GM23338 (cell line): ENCODE data around the gene IQGAP2. TPM values are rescaled to one million over a fixed set of nuclear protein-coding genes. Genes with fewer than 3 reads are reported as not detected.

ENCODE experiments used
- ATAC-seq: fragments of 200-7000 bp; cut with Tn5 transposase; 3 replicates; pipeline ENCODE4 v1.9.1; 2020
- DNase-seq: peaks from one replicate; pipeline ENCODE4 v3.0.0-alpha.2; 2015; ENCODE audit warnings: low spot score
- H2AFZ ChIP-seq: fragments of 200-600 bp; sonication (generic); 2 replicates; pipeline ENCODE4 v1.8.0; 2016; ENCODE audit warnings: antibody characterized with exemption, mild to moderate bottlenecking, moderate library complexity
- H3F3A ChIP-seq: fragments of 200-600 bp; sonication (generic); replicated peaks from 2 replicates; pipeline ENCODE4 v1.8.0; 2017; ENCODE audit warnings: antibody characterized with exemption, mixed run types, low read depth
- H3K27ac ChIP-seq: fragments of 200-600 bp; sonication (generic); 2 replicates; pipeline ENCODE4 v1.6.1; 2016; ENCODE audit warnings: low read depth
- H3K27me3 ChIP-seq: fragments of 200-600 bp; sonication (generic); 2 replicates; pipeline ENCODE4 v1.8.0; 2016; ENCODE audit warnings: mild to moderate bottlenecking, mixed run types, moderate library complexity; ENCODE audit not compliant: insufficient read depth
- H3K36me3 ChIP-seq: fragments of 200-600 bp; sonication (generic); 2 replicates; pipeline ENCODE4 v1.8.0; 2016; ENCODE audit warnings: mild to moderate bottlenecking; ENCODE audit not compliant: insufficient read depth
- H3K4me1 ChIP-seq: fragments of 200-600 bp; sonication (generic); 2 replicates; pipeline ENCODE4 v1.8.0; 2016; ENCODE audit warnings: mild to moderate bottlenecking, moderate library complexity; ENCODE audit not compliant: insufficient read depth
- H3K4me2 ChIP-seq: fragments of 200-600 bp; sonication (generic); 2 replicates; pipeline ENCODE4 v1.7.1; 2017; ENCODE audit warnings: mixed run types
- H3K4me3 ChIP-seq: fragments of 200-600 bp; sonication (generic); 2 replicates; pipeline ENCODE4 v1.6.1; 2016; ENCODE audit warnings: mixed run types
- H3K79me2 ChIP-seq: fragments of 200-600 bp; sonication (generic); replicated peaks from 2 replicates; pipeline ENCODE4 v1.8.0; 2017; ENCODE audit warnings: mild to moderate bottlenecking; ENCODE audit not compliant: insufficient read depth
- H3K9me2 ChIP-seq: fragments of 200-600 bp; sonication (generic); 2 replicates; pipeline ENCODE4 v1.8.0; 2017; ENCODE audit not compliant: insufficient read depth
- H4K20me1 ChIP-seq: fragments of 200-600 bp; sonication (generic); replicated peaks from 2 replicates; pipeline ENCODE4 v1.8.0; 2017; ENCODE audit warnings: mild to moderate bottlenecking; ENCODE audit not compliant: insufficient read depth
- H3K27ac Mint-ChIP-seq: 2 replicates; pipeline ENCODE4 v1.8.0; 2020; ENCODE audit warnings: inconsistent platforms, mild to moderate bottlenecking, moderate library complexity, mixed read lengths
- H3K27me3 Mint-ChIP-seq: 3 replicates; pipeline ENCODE4 v1.8.0; 2022; ENCODE audit warnings: low read depth, mild to moderate bottlenecking, moderate library complexity, mixed read lengths, inconsistent platforms; ENCODE audit not compliant: insufficient read depth, poor library complexity
- H3K36me3 Mint-ChIP-seq: 3 replicates; pipeline ENCODE4 v1.8.0; 2021; ENCODE audit warnings: low read depth, mild to moderate bottlenecking, inconsistent platforms, moderate library complexity, mixed read lengths
- H3K4me1 Mint-ChIP-seq: 3 replicates; pipeline ENCODE4 v1.8.0; 2020; ENCODE audit warnings: mild to moderate bottlenecking, inconsistent platforms, mixed read lengths
- H3K4me3 Mint-ChIP-seq: 3 replicates; pipeline ENCODE4 v1.8.0; 2021; ENCODE audit warnings: moderate library complexity, mild to moderate bottlenecking, inconsistent platforms, mixed read lengths
- H3K9me3 Mint-ChIP-seq: 3 replicates; pipeline ENCODE4 v1.8.0; 2020; ENCODE audit warnings: moderate library complexity, mild to moderate bottlenecking, inconsistent platforms, mixed read lengths
- CREB1 ChIP-seq: fragments of 250-450 bp; sonication (Bioruptor Pico); IDR thresholded peaks from 2 replicates; pipeline ENCODE4 v1.5.0; 2020; ENCODE audit warnings: low read depth, mild to moderate bottlenecking, moderate library complexity
- ETS1 ChIP-seq: IDR thresholded peaks from 2 replicates; pipeline ENCODE4 v1.6.1; 2016; ENCODE audit warnings: antibody characterized with exemption
- EZH2 ChIP-seq: fragments of 200-600 bp; sonication (generic); IDR thresholded peaks from one replicate; pipeline ENCODE4 v1.8.0; 2017; ENCODE audit warnings: antibody characterized with exemption, mild to moderate bottlenecking, low read depth; ENCODE audit not compliant: unreplicated experiment
- EZH2phosphoT487 ChIP-seq: fragments of 200-600 bp; sonication (generic); IDR thresholded peaks from one replicate; pipeline ENCODE4 v1.8.1; 2018; ENCODE audit warnings: antibody characterized with exemption; ENCODE audit not compliant: unreplicated experiment
- JUNB ChIP-seq: IDR thresholded peaks from one replicate; pipeline ENCODE4 v1.6.1; 2016; ENCODE audit warnings: antibody characterized with exemption; ENCODE audit not compliant: unreplicated experiment
- NANOG ChIP-seq: IDR thresholded peaks from 2 replicates; pipeline ENCODE4 v1.6.1; 2016; ENCODE audit warnings: antibody characterized with exemption, borderline replicate concordance
- POLR2AphosphoS5 ChIP-seq: IDR thresholded peaks from 2 replicates; pipeline ENCODE4 v1.6.1; 2016; ENCODE audit warnings: antibody characterized with exemption, low read depth
- REST ChIP-seq: IDR thresholded peaks from one replicate; pipeline ENCODE4 v1.6.1; 2018; ENCODE audit warnings: antibody characterized with exemption; ENCODE audit not compliant: unreplicated experiment
- STAT1 ChIP-seq: IDR thresholded peaks from one replicate; pipeline ENCODE4 v1.6.1; 2016; ENCODE audit warnings: antibody characterized with exemption; ENCODE audit not compliant: unreplicated experiment
- ZNF114 ChIP-seq: fragments of 250-450 bp; sonication (Bioruptor Pico); IDR thresholded peaks from 2 replicates; pipeline ENCODE4 v1.5.0; 2020; ENCODE audit warnings: mild to moderate bottlenecking, moderate library complexity
- ZNF331 ChIP-seq: fragments of 250-450 bp; sonication (Bioruptor Pico); IDR thresholded peaks from 2 replicates; pipeline ENCODE4 v1.5.0; 2020; ENCODE audit warnings: low read depth, mild to moderate bottlenecking, moderate library complexity
- ZNF462 ChIP-seq: fragments of 250-450 bp; sonication (Bioruptor Pico); IDR thresholded peaks from 2 replicates; pipeline ENCODE4 v1.5.0; 2020; ENCODE audit warnings: mild to moderate bottlenecking, moderate library complexity
- polyA plus RNA-seq: library from polyadenylated mRNA; unstranded; fragments of >200 nt; fragmentation: Nextera tagmentation; extraction: Ambion mirVana; gene quantifications from 2 replicates; pipeline ENCODE4 v1.2.1, GENCODE V29; 2016
- total RNA-seq: library from RNA; depleted of rRNA; stranded (reverse); fragments of >200 nt; shearing (Covaris generic); gene quantifications from 2 replicates; pipeline ENCODE4 v1.2.3, GENCODE V29; 2014
- TF ChIP-seq, protein P1 (sequence below), 2 experiments: fragments of 200-600 bp in 1 of 2; sonication (generic) in 1 of 2; conservative IDR thresholded peaks; 2 replicates each; pipeline versions ENCODE4 v1.5.1 to v1.6.1; 2016 to 2017; ENCODE audit warnings: antibody characterized with exemption in 2 of 2, low read depth in 2 of 2, mild to moderate bottlenecking in 2 of 2, moderate library complexity in 1 of 2

The IQGAP2 gene
- total and polyA plus RNA-seq, 2 experiments from 2014 or later = 60.0 to 86.5 TPM

GRCh38 chr5:76497065-76497460 is 94.0 kb downstream of the IQGAP2 start:
- peaks cover 10% of the 10 kb centered on the region; the same call in 1 of the 2 replicates for H3K79me2 ChIP-seq
- no peak overlapping the region for H3K4me3 Mint-ChIP-seq

More at GRCh38 chr5:76497065-76497460, 94.0 kb downstream of the IQGAP2 start:
- Histone ChIP-seq H3K9me2 (no peaks in the 10 kb centered on the region), H3K4me2 (peak overlapping the region; percentile 21), H3F3A (0 out of 2 replicates have a peak, but pooled peaks cover 3% of the 10 kb centered on the region), H3K27me3 (no peaks in the 10 kb centered on the region), H3K4me3 (no peak overlapping the region), H2AFZ (no peak overlapping the region), H3K27ac (peak overlapping the region; percentile 90), H4K20me1 (no peaks in the 10 kb centered on the region), H3K36me3 (no peaks in the 10 kb centered on the region), H3K4me1 (peaks cover 78% of the 10 kb centered on the region)
- peaks cover 3% of the 10 kb centered on the region; the same call in 1 of the 3 replicates for H3K36me3 Mint-ChIP-seq
- no peak overlapping the region for H3K27ac Mint-ChIP-seq
- H3K4me1 Mint-ChIP-seq = peaks cover 77% of the 10 kb centered on the region
- H3K27me3 Mint-ChIP-seq = peaks cover 10% of the 10 kb centered on the region
- H3K9me3 Mint-ChIP-seq = peaks cover 2% of the 10 kb centered on the region; the same call in 2 of the 3 replicates
- ATAC-seq = no peak
- DNase-seq = no peak
- no peak for TF ChIP-seq ZNF331 (CRISPR knock-in tag)
- TF ChIP-seq, protein P1, sequence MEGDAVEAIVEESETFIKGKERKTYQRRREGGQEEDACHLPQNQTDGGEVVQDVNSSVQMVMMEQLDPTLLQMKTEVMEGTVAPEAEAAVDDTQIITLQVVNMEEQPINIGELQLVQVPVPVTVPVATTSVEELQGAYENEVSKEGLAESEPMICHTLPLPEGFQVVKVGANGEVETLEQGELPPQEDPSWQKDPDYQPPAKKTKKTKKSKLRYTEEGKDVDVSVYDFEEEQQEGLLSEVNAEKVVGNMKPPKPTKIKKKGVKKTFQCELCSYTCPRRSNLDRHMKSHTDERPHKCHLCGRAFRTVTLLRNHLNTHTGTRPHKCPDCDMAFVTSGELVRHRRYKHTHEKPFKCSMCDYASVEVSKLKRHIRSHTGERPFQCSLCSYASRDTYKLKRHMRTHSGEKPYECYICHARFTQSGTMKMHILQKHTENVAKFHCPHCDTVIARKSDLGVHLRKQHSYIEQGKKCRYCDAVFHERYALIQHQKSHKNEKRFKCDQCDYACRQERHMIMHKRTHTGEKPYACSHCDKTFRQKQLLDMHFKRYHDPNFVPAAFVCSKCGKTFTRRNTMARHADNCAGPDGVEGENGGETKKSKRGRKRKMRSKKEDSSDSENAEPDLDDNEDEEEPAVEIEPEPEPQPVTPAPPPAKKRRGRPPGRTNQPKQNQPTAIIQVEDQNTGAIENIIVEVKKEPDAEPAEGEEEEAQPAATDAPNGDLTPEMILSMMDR (conservative IDR thresholded peaks at IDR 0.05; ENCODE audit: low read depth in 2 of 2) = no peak
- TF ChIP-seq STAT1 = no peak
- no peak for TF ChIP-seq REST
- TF ChIP-seq POLR2AphosphoS5 = no peak
- TF ChIP-seq ZNF114 (CRISPR knock-in tag) = no peak
- TF ChIP-seq ZNF462 = no peak
- TF ChIP-seq ETS1 = no peak
- no peak for TF ChIP-seq EZH2phosphoT487
- TF ChIP-seq JUNB = no peak
- no peak for TF ChIP-seq EZH2
- TF ChIP-seq NANOG = no peak
- TF ChIP-seq CREB1 (CRISPR knock-in tag) = no peak
